ENCODE results near the gene PAQR7. TPM values are rescaled to one million over a fixed set of nuclear protein-coding genes. Genes with fewer than 3 reads are reported as not detected.
A peak's percentile ranks its signal among the peaks of the same experiment; 100 is the strongest.

The PAQR7 gene
- total and polyA plus RNA-seq, 11 donors = 1.1 to 5.7 (median 2.0) TPM

DNA sequence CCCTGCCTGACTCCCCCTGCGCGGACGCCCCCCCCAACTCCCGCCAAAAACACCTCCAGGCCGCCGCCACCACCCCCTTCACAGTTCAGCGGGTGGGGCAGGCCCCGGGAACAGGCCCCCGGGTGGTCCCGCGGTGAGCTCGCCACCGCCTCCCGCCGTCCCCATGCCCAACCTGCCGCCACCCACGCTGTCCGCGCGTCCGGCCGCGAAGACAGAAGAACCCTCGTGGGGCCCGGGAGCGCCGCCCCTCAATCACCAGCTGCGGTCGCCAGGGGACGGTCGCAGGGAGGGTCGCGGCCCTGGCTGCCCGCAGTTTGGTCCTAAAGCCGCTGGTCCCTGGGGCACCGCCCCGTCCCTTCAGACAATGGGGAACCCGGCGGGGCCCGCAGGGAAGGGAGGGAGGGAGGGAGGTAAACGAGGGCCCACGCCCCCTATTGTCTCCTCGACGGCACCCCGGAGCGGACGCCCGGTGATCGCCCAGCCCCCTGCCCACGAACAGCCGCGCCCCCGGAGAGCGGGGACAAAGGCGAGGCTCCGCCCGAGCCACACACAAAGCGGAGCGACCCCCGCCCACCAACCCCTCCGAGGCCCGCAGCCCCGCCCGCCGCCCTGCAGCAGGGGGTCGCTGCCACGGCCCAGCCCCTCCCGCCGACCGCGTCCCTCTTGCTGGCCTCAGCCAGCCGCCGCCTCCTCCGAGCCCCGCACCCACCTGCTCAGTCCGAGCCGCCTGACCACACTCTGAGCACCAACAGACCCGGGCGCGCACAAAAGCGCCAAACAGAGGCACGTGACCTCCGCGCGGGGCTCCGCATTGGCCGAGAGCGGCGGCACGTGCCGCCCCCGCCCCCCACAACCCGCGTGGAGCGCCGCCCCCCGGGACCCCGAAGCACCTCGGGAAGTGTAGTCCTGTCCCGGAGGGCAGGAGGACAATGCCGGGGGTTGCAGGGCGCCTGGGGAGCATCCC is 30.5 kb upstream of the PAQR7 start, which contains the start of gene STMN1:
Gene STMN1 (minus strand): TSS at position 740 of the 964 bp plus-strand sequence. CDS start 1,743 bp downstream, outside the sequence.
- ATAC-seq = peak; percentile 87 to 96 (median 94)
- peak within 1 kb of the TSS; percentile 59 to 85 (median 67) for H3K4me3 ChIP-seq
- no peaks in the 10 kb centered on the region for H3K27me3 ChIP-seq
- intact Hi-C loops (cut with DNase I) = loop anchor here in 4 of 10 donors (2.0 to 10.0 kb wide), 3 partner anchors 93 to 259 kb away; partner anchors contain the start of genes PAFAH2 (in 3 of the 4), C1orf232 (in 1 of the 4), FAM110D (in 1 of the 4) and ZNF593 (in 1 of the 4)
- peak; percentile 91 to 96 (median 93) for DNase-seq
- TF ChIP-seq, protein P1, sequence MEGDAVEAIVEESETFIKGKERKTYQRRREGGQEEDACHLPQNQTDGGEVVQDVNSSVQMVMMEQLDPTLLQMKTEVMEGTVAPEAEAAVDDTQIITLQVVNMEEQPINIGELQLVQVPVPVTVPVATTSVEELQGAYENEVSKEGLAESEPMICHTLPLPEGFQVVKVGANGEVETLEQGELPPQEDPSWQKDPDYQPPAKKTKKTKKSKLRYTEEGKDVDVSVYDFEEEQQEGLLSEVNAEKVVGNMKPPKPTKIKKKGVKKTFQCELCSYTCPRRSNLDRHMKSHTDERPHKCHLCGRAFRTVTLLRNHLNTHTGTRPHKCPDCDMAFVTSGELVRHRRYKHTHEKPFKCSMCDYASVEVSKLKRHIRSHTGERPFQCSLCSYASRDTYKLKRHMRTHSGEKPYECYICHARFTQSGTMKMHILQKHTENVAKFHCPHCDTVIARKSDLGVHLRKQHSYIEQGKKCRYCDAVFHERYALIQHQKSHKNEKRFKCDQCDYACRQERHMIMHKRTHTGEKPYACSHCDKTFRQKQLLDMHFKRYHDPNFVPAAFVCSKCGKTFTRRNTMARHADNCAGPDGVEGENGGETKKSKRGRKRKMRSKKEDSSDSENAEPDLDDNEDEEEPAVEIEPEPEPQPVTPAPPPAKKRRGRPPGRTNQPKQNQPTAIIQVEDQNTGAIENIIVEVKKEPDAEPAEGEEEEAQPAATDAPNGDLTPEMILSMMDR (IDR thresholded peaks at IDR 0.05) = peak in 1 of 12 donors; percentile 8
- TF ChIP-seq POLR2A (IDR thresholded peaks at IDR 0.05) = peak; percentile 54 to 88
- H3K9me3 ChIP-seq = no peaks in the 10 kb centered on the region
- peak within 1 kb of the TSS in 11 of 12 donors; percentile 40 to 82 (median 63) for H3K27ac ChIP-seq
- H3K36me3 ChIP-seq = peaks cover 0 to 23% (median 18%) of the 10 kb centered on the region in 9 donors
- H3K4me1 ChIP-seq = peaks cover 4 to 30% (median 20%) of the 10 kb centered on the region in 12 donors
- WGBS, 4 donors = 0 to 1% (median 1%) methylated on average over 3 to 102 of the region's 102 CpGs

- WGBS, 4 donors = 1 to 2% (median 1%) methylated on average over 25 to 34 of the region's 34 CpGs
- ATAC-seq = peak; percentile 90 to 96 (median 95)
- intact Hi-C loops (cut with DNase I) = loop anchor here in 4 of 10 donors (2.0 to 10.0 kb wide), 3 partner anchors 94 to 260 kb away; partner anchors contain the start of genes PAFAH2 (in 3 of the 4), C1orf232 (in 1 of the 4), FAM110D (in 1 of the 4) and ZNF593 (in 1 of the 4)
- peak overlapping the region; percentile 59 to 85 (median 67) for H3K4me3 ChIP-seq
- peaks cover 4 to 30% (median 20%) of the 10 kb centered on the region in 12 donors for H3K4me1 ChIP-seq
- no peaks in the 10 kb centered on the region for H3K9me3 ChIP-seq
- H3K27me3 ChIP-seq = no peaks in the 10 kb centered on the region
- peak overlapping the region in 10 of 12 donors; percentile 40 to 82 (median 64) for H3K27ac ChIP-seq
- peaks cover 0 to 32% (median 26%) of the 10 kb centered on the region in 9 donors for H3K36me3 ChIP-seq
- DNase-seq = peak; percentile 94 to 96 (median 95)
- TF ChIP-seq, protein P1 (IDR thresholded peaks at IDR 0.05) = peak in 1 of 12 donors; percentile 14
- no peak for TF ChIP-seq POLR2A (IDR thresholded peaks at IDR 0.05)
Measured at GRCh38 chr1:25904943-25905679, 29.6 kb upstream of the PAQR7 start.

DNA sequence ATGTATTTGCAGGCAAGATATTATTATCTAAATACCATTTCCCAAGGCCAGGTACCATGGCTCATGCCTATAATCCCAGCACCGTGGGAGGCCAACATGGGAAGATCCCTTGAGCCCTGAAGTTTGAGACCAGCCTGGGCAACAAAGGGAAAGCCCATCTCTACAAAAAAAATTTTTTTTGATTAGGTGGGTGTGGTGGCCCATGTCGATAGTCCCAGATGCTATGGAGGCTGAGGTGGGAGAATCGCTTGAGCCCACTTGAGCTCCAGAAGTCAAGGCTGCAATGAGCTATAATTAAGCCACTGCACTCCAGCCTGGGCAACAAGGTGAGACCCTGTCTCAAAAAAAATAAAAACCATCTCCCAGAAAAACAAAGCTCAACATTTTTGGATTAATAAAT is 28.5 kb upstream of the PAQR7 start:
- H3K9me3 ChIP-seq = no peaks in the 10 kb centered on the region
- DNase-seq = no peak
- intact Hi-C loops (cut with DNase I) = loop anchor here in 4 of 10 donors (2.0 to 10.0 kb wide), 3 partner anchors 95 to 261 kb away; partner anchors contain the start of genes PAFAH2 (in 3 of the 4), C1orf232 (in 1 of the 4), FAM110D (in 1 of the 4) and ZNF593 (in 1 of the 4)
- 66 to 78% (median 73%) methylated on average over 3 of the region's 3 CpGs for WGBS, 4 donors
- TF ChIP-seq POLR2A (IDR thresholded peaks at IDR 0.05) = no peak
- TF ChIP-seq, protein P1 (IDR thresholded peaks at IDR 0.05) = no peak
- H3K36me3 ChIP-seq = peaks cover 0 to 39% (median 33%) of the 10 kb centered on the region in 9 donors
- no peak for ATAC-seq
- no peak overlapping the region for H3K27ac ChIP-seq
- H3K4me1 ChIP-seq = peaks cover 4 to 30% (median 20%) of the 10 kb centered on the region in 12 donors
- H3K4me3 ChIP-seq = no peak overlapping the region
- H3K27me3 ChIP-seq = no peaks in the 10 kb centered on the region

Data from heart left ventricle (tissue), 16 donors.